RCC 7860 (cell line): Measurements from ENCODE around the gene OPRM1.

Experiments
- DNase-seq: peaks from one replicate; pipeline ENCODE4 v3.0.0-alpha.2; 2015; ENCODE audit warnings: low spot score
- FAIRE-seq: peaks from 2 replicates; lab custom pipeline; 2012; peaks lifted over from hg19 to GRCh38; lab: Jason Lieb, UNC

OPRM1 gene

GRCh38 chr6:154080461-154081189 lies 41.6 kb downstream of the OPRM1 start:
- FAIRE-seq: no peak
- DNase-seq: no peak

DNA sequence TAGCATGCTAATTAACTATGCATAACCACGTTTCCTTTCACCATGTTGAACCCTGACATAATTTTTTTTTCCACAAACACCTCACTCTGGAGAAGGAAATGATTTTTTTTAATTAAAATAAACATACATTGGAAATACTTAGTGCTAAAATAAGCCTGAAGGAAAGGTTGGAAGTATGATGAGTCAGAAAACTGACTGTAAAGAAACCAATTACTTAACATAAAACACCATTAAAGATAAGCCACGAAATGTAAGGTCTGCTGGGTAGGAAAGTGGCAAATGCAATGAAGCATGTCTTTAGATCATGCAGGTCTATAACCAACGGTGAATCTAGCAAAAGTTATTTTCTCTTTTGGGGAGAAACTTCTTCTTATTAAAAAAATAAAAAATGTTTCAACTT lies 47.5 kb downstream of the OPRM1 start:
- FAIRE-seq: peak; percentile 98

DNA sequence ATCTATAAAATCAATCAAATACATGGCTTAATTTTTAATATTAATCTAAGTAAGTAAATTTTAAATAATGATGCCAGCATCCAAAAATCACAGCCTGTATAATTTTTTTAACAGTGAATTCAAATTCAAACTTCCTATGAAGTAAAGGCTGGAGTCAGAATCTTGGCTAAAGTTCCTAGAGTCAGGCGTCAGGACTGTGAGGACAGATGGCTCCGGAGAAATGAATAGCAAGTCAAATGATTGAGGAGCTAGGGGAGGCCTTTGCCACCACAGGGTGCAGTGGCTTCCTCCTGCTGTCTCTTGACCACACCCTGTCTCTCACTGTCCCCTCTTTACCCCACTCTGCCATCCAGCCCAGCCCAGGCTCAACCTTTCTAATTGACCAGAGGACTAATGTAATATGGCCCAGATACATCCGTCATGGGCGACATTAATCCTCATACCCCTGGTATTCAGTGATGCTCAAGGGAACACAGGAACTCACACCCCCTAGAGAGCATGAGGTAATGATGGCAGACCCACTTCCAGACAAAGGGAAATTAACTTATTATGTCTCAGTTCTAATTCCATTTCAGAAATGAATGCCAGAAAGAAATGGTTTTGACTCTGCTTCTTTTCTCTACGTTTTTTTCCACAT lies 53.4 kb downstream of the OPRM1 start:
- DNase-seq (no peak), FAIRE-seq (no peak)

More for the DNA sequence above, 47.5 kb downstream of the OPRM1 start:
- peak; percentile 47 for DNase-seq

GRCh38 chr6:154093231-154094044 lies 54.4 kb downstream of the OPRM1 start:
- FAIRE-seq (no peak), DNase-seq (no peak)

- no peak for FAIRE-seq
- no peak for DNase-seq
Observed at GRCh38 chr6:154095571-154095970, 56.5 kb downstream of the OPRM1 start.

DNA sequence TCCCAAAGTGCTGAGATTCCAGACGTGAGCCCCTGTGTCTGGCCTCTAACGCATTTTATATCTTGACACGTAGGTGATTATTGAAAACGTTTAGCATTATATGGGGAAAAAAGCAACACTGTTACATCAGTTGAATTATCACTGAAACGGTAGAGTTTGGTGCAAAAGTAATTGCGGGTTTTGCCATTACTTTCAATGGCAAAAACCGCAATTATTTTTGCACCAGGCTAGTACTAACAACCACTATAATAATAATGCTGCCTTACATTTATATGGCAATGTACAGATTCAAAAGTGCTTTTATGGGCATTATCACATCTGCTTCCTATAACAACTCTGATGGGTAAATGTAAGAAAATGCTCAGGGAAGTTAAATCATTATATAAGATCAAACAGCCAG lies 57.3 kb downstream of the OPRM1 start:
- DNase-seq: no peak
- no peak for FAIRE-seq

DNA sequence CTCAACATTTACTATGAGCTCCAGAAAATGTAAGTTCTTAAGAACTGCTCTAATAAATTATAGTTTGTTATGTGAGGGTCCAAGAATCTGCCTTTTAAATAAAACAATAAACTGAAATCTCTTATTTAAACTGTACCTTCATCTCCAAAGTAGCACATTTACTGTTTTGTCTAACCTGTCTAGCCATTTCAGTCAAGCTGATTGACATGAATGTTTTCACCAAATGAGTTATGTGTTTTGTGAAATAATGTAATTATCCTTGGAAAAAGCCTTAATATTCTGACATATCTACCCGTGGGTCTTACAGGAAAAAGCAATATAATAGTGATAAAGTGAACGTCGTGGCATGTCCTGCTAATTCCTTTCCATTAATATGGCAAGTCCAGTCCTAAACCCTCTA lies 57.8 kb downstream of the OPRM1 start:
- FAIRE-seq (no peak), DNase-seq (no peak)

GRCh38 chr6:154099211-154099610 lies 60.2 kb downstream of the OPRM1 start:
- no peak for DNase-seq

GRCh38 chr6:154106251-154106650 lies 67.2 kb downstream of the OPRM1 start:
- FAIRE-seq: no peak

More at GRCh38 chr6:154099211-154099610, 60.2 kb downstream of the OPRM1 start:
- FAIRE-seq: no peak

DNA sequence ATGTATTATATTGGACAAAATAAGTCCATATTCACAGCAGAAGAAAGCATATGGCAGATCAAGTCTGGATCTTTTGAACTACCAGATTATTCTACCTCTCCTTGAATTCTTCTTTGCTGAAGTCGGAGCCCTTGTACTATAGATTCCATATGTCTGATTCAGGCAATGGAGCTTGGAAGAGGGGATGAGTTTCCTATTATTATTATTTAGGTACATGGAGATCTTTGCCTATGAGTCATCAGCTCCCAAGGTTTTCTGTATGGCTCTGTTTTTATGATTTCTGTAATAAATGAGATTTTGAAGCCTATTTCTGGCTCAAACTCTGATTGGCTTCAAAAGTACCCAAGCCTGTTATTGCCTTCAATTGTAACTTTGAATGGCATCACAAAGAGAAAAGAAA lies 72.0 kb downstream of the OPRM1 start:
- FAIRE-seq (no peak), DNase-seq (no peak)

More at GRCh38 chr6:154106251-154106650, 67.2 kb downstream of the OPRM1 start:
- no peak for DNase-seq

DNA sequence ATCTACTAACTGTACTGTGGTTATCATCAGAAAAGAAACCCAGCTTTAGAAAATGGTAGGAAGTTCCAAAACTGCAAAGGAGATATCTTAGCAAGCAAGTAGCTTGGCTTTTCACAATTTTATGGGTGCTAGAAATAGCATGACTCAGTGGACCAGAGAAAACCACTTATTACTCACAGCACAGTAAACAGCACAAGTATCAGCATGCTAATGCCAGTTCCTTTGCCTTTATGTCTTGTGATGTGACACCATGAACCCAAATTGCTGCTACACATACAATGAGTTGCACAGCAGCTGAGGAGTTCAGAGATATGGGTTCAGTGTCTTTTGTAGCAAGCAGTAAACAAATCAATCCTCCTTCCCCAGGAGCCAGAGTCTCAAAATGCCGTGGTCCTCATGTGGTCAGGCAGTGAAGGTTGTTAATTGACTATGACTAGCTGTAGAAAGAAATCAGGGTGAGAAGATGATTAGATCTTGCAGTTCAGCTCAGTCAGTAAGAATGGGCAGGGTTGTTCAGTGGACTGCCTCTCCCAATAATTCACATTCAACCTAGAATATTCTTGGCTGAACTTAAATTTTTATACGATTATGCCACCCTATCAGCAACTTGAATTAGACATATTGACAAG lies 73.3 kb downstream of the OPRM1 start:
- peak; percentile 44 for DNase-seq
- FAIRE-seq: peak; percentile 75

- no peak for FAIRE-seq
Observed at GRCh38 chr6:154113392-154113791, 74.4 kb downstream of the OPRM1 start.

DNA sequence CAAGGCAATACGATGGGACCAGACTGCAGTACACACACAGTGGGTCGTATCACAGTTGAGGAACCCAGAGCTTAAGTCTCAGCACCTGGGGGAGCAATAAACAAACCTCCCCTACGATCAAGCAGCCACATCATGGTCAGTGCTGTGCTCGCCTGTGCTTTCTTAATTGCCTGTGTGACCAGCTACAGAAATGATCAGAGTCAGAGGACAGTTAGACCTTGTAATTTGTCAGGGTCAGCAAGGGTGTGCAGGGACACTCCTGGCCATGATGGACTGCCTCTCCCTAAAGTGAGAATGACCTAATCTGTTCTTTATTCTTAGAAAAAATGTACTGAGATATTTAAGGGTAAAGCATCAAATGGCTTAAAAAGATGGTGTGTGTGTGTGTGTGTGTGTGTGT lies 78.4 kb downstream of the OPRM1 start:
- DNase-seq (no peak), FAIRE-seq (no peak)

More at GRCh38 chr6:154113392-154113791, 74.4 kb downstream of the OPRM1 start:
- DNase-seq: no peak

DNA sequence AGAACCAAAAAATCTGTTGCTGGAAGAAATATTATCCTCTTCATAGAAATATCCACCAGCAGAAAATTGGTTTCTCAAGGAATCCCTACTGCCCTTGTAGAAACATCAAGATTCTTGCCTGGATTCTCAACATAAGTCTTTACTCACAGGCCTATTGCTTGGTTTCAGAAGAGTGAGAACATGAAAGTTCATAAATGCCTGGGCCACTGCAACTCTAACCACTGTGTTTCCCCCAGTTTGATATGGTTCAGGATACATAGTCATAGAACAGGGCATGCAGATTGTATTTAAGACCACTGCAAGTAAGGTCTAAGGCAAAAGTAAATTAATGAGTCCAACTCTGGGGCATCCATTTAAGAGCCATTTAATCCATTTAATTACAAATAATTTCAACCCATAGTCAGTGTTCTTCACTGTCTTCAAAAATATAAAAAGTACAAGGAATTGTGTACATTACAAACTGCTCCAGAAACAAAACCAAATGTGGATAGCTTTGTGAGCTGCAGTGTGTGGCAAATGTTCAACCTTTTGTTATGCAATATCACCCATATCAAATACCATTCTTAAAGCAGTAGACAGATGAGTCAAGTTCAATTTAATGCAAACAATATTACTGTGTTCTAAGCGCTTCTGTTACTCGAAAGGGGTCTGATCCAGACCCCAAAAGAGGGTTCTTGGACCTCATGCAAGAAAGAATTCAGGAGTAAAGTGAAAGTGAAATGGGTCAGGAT lies 83.3 kb downstream of the OPRM1 start:
- DNase-seq: no peak
- no peak for FAIRE-seq

DNA sequence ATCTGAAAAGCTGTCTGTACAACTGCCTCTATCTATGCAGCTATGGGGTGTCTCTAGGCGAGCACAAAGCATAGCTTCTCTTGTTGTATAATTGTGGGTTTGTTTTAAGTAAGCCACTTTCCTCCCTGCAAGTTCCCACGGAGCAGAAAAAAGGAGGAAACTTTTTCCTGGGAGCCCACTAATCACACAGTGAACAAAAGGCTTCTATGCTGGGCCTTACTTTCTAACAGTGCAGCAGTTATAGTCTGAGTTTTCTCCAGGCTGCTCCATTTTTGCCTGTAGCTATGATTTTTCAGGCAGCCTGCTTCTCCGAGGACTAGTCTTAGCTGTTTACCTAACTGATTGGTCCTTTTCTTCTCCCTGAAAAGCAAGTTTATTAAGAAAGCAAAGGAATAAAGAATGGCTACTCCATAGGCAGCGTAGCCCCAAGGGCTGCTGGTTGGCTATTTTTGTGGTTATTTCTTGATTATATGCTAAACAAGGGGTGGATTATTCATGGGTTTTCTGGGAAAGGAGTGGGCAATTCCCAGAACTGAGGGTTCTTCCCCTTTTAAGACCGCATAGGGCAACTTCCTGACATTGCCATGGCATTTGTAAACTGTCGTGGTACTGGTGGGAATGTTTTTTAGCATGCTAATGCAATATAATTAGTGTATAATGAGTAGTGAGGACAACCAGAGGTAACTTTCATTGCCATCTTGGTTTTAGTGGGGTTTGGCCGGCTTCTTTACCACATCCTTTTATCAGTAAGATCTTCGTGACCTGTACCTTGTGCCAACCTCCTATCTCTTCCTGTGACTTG lies 84.3 kb downstream of the OPRM1 start:
- no peak for DNase-seq
- no peak for FAIRE-seq

- DNase-seq: no peak
Observed at GRCh38 chr6:154125421-154125820, 86.4 kb downstream of the OPRM1 start.

DNA sequence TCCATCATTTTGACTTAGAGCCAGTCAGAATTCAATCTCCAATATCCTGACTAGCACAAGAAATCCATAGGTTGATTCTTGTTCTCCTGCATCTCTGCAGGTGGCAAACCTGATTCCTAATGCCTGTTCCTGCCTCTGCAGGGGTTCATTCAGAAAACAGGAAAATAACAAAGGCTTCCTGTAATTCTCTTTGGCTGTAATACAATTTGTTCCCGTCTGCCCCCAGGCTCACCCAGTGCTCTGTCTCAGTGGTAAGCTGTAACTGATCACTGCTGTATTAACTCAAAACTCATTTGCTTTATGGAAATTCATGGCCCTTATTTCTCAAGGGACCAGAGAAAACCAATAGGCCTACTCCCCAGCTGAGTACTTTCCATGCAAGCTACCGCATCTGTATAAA lies 88.6 kb downstream of the OPRM1 start:
- FAIRE-seq (no peak), DNase-seq (no peak)

More at GRCh38 chr6:154125421-154125820, 86.4 kb downstream of the OPRM1 start:
- no peak for FAIRE-seq

DNA sequence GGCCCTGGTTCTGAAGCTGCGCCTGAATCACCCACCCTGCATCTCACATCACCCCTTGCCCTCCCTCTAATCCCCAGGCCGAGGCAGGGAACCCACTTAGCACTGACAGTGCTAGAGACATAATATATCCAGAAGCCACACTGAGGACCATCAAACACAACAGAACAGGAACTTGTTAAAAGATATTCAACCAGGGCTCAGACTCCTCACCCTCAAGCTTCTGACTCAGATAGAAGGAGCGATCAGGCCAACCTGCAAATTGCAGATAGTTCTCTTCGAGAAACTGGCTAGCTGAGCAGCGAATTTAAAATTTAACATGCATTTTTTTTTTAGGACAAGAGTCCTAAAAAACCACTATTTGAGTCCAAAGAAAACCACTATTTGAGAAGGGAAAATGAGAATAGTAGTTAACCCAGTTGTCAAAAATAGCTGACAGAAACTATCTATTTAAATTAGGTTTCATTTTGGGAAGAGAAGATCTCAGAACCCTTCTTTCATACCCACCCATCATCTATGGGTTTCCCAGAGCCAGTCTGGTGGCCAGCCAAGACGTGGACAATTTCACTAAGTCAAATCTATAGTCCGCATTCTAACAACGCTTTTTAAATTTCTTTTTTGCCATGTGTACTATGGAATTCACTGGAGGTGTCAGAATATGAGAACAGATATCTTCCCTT lies 95.6 kb downstream of the OPRM1 start:
- DNase-seq: no peak
- FAIRE-seq: no peak

- FAIRE-seq (no peak), DNase-seq (no peak)
Observed at GRCh38 chr6:154138793-154139192, 99.8 kb downstream of the OPRM1 start.
